ENCODE results near the gene SNRPA.

The SNRPA gene

GRCh38 chr19:40754611-40755247 lies 3.7 kb downstream of the SNRPA start (continued):
- TF ChIP-seq EGR2 (tag by site-specific recombination; IDR thresholded peaks at IDR 0.05; ENCODE audit: low read depth) (peak; percentile 52), ZNF146 (tag by site-specific recombination; IDR thresholded peaks at IDR 0.05) (no peak)

GRCh38 chr19:40755248-40755624 lies 4.2 kb downstream of the SNRPA start:
- no peak overlapping the region for H3K4me3 ChIP-seq (ENCODE audit: low read depth, low read length)
- TF ChIP-seq ZNF701 (tag by site-specific recombination; IDR thresholded peaks at IDR 0.05) (no peak), ZFP41 (tag by site-specific recombination; IDR thresholded peaks at IDR 0.05; ENCODE audit: borderline replicate concordance) (no peak)
- TF ChIP-seq, protein P1, sequence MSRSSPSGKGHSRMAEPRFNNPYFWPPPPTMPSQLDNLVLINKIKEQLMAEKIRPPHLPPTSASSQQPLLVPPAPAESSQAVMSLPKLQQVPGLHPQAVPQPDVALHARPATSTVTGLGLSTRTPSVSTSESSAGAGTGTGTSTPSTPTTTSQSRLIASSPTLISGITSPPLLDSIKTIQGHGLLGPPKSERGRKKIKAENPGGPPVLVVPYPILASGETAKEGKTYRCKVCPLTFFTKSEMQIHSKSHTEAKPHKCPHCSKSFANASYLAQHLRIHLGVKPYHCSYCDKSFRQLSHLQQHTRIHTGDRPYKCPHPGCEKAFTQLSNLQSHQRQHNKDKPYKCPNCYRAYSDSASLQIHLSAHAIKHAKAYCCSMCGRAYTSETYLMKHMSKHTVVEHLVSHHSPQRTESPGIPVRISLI (tag by site-specific recombination; IDR thresholded peaks at IDR 0.05) = peak; percentile 37; the same call in 1 of the 2 replicates
- TF ChIP-seq, protein P2, sequence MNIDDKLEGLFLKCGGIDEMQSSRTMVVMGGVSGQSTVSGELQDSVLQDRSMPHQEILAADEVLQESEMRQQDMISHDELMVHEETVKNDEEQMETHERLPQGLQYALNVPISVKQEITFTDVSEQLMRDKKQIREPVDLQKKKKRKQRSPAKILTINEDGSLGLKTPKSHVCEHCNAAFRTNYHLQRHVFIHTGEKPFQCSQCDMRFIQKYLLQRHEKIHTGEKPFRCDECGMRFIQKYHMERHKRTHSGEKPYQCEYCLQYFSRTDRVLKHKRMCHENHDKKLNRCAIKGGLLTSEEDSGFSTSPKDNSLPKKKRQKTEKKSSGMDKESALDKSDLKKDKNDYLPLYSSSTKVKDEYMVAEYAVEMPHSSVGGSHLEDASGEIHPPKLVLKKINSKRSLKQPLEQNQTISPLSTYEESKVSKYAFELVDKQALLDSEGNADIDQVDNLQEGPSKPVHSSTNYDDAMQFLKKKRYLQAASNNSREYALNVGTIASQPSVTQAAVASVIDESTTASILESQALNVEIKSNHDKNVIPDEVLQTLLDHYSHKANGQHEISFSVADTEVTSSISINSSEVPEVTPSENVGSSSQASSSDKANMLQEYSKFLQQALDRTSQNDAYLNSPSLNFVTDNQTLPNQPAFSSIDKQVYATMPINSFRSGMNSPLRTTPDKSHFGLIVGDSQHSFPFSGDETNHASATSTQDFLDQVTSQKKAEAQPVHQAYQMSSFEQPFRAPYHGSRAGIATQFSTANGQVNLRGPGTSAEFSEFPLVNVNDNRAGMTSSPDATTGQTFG (tag by site-specific recombination; IDR thresholded peaks at IDR 0.05; ENCODE audit: borderline replicate concordance) = no peak
- ChIA-PET POLR2A (interaction anchor here (0.5 to 7.3 kb wide), 8 partner anchors 12 to 428 kb away, joined by 3 to 180 read pairs (median 6); partner anchors contain the start of gene RAB4B), CTCF (interaction anchor here (0.7 to 2.1 kb wide), 6 partner anchors 11 to 188 kb away, joined by 3 to 8 read pairs (median 6); no protein-coding TSS in a partner anchor)
- H3K36me3 ChIP-seq (ENCODE audit: control insufficient read depth in 2 of 2, insufficient read depth in 1 of 2, low read length in 2 of 2) = peaks cover 62 to 83% of the 10 kb centered on the region in 2 experiments
- H3K9me3 ChIP-seq (ENCODE audit: control insufficient read depth, insufficient read depth, low read depth, low read length) = no peaks in the 10 kb centered on the region
- peak overlapping the region; percentile 62 for H3K27ac ChIP-seq (ENCODE audit: extremely low read depth, low read depth, low read length)
- H3K4me1 ChIP-seq (ENCODE audit: control insufficient read depth, insufficient read depth, low read length) = peaks cover 28% of the 10 kb centered on the region

GRCh38 chr19:40755791-40756190 lies 4.8 kb downstream of the SNRPA start:
- H3K4me1 ChIP-seq (ENCODE audit: control insufficient read depth, insufficient read depth, low read length) = peaks cover 28% of the 10 kb centered on the region
- ChIA-PET POLR2A (interaction anchor here (0.5 to 7.3 kb wide), 5 partner anchors 22 to 429 kb away, joined by 3 to 180 read pairs (median 4); partner anchors contain the start of gene RAB4B), CTCF (interaction anchor here (0.6 to 1.9 kb wide), 6 partner anchors 52 to 1904 kb away, joined by 3 to 7 read pairs (median 4); no protein-coding TSS in a partner anchor)
- H3K9me3 ChIP-seq (ENCODE audit: control insufficient read depth, insufficient read depth, low read depth, low read length) = no peaks in the 10 kb centered on the region
- H3K27ac ChIP-seq (ENCODE audit: extremely low read depth, low read depth, low read length) = peak overlapping the region; percentile 57
- peak; percentile 70 for TF ChIP-seq GLIS1 (tag by site-specific recombination; IDR thresholded peaks at IDR 0.05)
- TF ChIP-seq, protein P3, sequence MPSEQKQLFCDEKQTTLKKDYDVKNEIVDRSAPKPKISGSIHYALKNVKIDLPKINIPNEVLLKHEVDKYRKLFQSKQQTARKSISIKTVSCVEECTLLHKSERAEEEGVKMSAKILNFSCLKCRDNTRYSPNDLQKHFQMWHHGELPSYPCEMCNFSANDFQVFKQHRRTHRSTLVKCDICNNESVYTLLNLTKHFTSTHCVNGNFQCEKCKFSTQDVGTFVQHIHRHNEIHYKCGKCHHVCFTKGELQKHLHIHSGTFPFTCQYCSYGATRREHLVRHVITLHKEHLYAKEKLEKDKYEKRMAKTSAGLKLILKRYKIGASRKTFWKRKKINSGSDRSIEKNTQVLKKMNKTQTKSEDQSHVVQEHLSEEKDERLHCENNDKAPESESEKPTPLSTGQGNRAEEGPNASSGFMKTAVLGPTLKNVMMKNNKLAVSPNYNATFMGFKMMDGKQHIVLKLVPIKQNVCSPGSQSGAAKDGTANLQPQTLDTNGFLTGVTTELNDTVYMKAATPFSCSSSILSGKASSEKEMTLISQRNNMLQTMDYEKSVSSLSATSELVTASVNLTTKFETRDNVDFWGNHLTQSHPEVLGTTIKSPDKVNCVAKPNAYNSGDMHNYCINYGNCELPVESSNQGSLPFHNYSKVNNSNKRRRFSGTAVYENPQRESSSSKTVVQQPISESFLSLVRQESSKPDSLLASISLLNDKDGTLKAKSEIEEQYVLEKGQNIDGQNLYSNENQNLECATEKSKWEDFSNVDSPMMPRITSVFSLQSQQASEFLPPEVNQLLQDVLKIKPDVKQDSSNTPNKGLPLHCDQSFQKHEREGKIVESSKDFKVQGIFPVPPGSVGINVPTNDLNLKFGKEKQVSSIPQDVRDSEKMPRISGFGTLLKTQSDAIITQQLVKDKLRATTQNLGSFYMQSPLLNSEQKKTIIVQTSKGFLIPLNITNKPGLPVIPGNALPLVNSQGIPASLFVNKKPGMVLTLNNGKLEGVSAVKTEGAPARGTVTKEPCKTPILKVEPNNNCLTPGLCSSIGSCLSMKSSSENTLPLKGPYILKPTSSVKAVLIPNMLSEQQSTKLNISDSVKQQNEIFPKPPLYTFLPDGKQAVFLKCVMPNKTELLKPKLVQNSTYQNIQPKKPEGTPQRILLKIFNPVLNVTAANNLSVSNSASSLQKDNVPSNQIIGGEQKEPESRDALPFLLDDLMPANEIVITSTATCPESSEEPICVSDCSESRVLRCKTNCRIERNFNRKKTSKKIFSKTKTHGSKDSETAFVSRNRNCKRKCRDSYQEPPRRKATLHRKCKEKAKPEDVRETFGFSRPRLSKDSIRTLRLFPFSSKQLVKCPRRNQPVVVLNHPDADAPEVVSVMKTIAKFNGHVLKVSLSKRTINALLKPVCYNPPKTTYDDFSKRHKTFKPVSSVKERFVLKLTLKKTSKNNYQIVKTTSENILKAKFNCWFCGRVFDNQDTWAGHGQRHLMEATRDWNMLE (tag by site-specific recombination; conservative IDR thresholded peaks at IDR 0.05; ENCODE audit: low read depth) = no peak
- H3K36me3 ChIP-seq (ENCODE audit: control insufficient read depth in 2 of 2, insufficient read depth in 1 of 2, low read length in 2 of 2) = peaks cover 67 to 89% of the 10 kb centered on the region in 2 experiments
- no peak overlapping the region for H3K4me3 ChIP-seq (ENCODE audit: low read depth, low read length)
